ENCODE data around the gene SLC25A51. TPM values are rescaled to one million over a fixed set of nuclear protein-coding genes. Genes with fewer than 3 reads are reported as not detected.

SLC25A51 gene, protein sequence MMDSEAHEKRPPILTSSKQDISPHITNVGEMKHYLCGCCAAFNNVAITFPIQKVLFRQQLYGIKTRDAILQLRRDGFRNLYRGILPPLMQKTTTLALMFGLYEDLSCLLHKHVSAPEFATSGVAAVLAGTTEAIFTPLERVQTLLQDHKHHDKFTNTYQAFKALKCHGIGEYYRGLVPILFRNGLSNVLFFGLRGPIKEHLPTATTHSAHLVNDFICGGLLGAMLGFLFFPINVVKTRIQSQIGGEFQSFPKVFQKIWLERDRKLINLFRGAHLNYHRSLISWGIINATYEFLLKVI
- polyA plus RNA-seq (2014; cell fraction: cytosol; rRNA removed), result 31.1 and 36.9 TPM in 2 replicates
- polyA plus RNA-seq (2014; cell fraction: nucleus; rRNA removed), result 16.9 and 19.2 TPM in 2 replicates

DNA sequence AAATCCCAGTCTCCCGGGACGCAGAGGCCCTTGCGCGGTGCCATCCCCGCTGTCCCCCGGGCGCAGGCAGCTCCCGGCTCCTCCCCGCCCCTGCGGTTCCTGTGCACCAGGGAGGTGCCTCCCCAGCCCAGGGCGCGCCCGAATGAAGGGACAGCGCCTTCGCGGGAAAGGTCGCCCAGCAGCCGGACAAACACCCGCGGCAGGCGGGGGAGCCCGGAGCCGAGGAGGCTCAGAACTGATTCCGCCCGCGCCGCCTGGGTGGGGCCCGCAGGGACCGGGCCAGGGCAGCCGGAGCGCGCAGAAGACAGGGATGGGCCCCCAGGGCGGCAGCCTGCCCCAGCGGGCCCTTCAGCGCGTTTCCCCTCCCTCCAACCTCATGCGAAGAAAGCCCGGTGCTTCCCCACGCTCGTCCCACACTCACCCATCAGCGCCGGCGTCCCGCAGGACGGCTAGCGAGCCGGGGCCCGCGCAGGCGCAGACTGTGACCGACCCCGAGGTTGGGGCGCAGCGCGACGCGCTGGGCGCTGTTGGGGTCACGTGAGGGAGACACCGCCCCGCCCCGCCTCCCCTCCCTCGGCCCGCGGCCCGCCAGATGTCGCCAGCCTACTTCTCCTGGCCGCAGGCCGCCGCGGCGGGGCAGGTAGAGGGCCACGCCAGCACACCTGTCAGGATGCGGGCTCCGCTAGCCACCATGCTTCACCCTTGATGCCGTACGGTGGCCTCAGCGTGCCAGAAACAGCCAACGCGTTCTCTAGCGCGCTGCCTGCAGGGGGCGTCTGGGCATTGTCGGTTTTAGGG is at the start of gene SLC25A51:
TSS of gene SLC25A51 (minus strand) at position 481 of the 798 bp plus-strand sequence. CDS start 15,577 bp downstream, outside the sequence.
- DNase-seq (ENCODE audit: low spot score), result peak; percentile 93

DNA sequence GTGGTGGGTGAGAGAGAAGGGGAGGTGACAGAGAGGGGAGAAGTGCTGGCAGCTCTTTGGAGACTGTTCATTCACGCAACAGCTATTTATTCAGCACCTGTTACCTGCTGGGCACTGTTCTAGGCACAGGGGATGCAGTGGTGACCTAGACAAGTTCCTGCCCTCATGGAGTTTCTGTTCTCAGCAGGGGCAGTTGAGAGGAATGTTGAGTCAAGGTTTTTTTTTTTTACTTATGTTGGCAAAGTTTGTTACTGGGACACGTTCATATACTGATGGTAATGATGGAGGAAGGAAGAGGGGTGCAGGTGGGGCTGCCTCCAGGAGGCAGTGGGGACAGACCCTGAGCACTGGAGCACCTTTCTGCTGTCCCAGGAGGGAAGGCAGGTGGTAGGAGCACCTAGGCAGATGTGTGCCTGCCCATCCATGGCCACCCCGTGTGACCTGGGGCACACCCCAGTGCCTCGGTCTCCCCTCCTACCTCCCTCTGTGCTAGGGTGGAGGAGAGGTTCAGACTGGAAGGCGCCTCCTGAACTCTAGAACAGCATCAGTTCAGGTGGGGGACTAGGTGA is 49.4 kb upstream of the SLC25A51 start:
- DNase-seq (ENCODE audit: low spot score), result no peak

DNA sequence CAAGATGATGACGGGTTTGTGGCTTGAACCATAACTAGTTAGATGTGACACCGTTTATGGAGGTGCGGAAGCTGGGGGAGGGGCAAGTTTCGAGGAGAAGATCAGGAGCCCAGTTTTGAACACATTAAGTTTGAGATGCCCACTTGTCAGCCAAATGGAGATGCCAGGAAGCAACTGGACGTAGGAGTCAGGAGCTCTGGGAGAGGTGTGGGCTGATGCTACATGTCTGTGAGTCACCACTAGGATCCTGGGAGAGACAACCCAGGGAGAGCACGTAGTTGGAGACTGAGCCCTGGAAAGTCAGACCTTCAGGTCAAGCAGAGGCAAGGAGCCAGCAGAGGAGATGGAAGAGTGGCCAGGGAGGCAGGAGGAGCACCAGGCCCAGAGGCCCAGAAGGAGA is 48.8 kb upstream of the SLC25A51 start:
- no peak for DNase-seq (ENCODE audit: low spot score)

DNA sequence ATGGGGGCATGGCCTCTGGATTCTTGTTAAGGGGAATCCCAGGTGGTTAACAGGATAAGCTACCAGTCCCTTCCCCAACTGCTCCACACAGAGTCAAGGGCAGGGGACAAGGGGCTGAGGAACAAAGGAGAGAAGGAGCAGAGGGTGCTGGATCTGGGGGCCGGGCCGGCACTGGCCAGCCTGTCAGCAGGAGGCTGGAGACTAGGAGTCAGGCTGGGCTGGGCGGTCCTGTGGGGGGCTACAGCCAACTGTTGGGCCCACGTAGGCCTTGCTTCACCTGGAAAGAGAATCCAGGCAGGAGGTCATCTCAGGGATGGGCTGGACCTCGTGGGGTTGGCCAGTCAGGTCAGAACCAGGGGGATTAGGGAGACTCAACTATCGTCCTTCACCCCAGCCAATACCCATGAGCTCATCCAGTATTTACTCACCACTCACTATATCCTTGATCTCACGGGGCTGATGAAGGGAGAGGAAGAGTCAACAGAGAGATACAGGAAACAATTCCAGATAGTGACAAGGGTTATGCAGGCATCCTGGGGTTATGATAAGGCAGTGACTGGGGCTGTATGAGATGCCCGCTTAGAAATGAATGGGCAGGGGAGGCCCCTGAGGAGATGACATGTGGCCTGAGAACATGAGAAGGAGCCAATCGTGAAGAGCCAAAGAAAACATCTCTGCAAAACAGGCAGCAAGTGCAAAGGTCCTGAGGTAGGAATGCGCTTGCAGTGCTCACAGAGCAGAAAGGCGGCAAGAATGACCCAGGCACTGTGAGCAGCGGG is 47.9 kb upstream of the SLC25A51 start:
- DNase-seq (ENCODE audit: low spot score), result no peak

DNA sequence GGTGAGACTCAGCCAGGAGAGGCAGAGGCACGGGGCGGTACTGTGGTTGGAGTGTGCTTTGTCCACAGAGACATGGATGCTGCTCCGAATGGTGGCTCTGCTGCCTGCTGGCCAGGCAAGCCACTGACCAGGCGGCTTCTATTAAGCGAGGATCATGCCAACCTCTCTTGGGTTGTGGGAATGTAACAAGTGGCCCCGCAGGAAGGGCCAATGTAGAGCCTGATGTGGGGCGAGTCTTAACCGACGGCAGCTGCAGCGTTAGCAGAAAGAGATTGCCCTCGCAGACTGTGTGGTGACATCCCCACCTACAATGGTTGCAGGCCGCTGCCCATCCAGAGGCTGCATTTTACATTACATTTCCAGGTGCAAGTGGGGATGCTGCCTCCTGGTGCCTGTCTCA is 46.6 kb upstream of the SLC25A51 start:
- DNase-seq (ENCODE audit: low spot score), result no peak

DNA sequence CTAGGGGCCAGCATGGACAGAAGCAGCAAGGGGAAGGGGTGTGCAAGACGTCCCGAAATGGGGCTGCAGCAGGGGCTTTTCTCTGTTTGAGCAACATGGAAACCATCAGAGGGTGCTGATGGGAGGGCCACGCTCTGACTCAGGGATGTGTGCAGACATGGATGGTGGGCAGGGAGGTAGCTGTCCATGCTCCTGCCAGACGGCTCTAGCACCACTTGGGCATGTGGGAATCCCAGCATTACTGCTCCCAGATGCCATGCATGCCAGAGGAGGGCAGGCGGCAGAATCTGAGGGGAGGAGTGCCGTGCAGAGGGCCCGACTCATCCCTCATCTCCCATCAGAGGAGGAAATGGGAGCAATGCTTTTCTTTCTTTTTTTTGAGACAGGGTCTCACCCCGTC is 45.6 kb upstream of the SLC25A51 start:
- no peak for DNase-seq (ENCODE audit: low spot score)

DNA sequence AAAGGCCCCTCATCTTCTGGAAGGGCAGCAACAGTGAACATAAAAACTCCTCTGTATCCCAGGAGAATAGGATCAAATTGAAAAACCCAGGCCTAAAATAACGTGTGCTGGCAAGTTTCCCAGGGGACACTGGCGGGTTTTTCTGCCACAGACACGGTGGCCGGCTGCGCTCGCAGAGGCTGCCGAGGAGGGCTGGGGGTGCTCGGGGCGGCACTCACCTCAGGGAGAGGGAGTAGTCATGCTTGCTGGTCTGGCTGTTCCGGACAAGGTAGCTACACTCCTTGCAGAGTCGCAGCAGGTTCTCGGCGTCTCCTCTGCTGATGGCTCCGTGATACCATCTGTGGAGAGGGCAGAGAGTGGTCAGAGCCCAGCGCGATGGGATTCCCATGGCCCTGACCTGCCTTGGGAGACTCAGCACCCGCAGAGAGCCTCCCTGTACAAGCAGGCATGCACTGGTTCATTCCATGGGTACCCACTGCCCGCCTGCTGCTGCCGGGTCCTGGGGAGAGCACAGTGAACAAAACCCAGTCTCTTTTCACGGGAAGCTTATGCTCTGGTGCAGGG is 44.6 kb upstream of the SLC25A51 start:
- DNase-seq (ENCODE audit: low spot score), result no peak

DNA sequence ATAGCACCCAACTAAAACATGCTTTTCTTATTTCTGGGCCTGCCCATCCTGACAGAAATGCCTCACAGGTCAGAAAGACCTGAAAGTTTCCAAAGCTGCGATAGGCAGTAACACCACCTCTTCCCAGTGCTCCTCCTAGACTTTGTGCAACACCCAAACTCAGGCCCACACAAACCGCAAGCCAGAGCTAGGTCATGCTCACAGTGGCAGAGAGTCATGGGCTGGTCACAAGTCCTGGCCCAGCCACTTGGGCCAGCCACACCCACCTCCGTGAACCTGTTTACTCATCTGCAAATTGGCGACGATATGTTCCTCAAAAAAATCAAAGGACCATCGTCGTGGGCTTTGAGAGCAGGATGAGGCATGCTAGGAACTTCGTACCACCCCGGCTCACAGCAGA is 44.0 kb upstream of the SLC25A51 start:
- no peak for DNase-seq (ENCODE audit: low spot score)

DNA sequence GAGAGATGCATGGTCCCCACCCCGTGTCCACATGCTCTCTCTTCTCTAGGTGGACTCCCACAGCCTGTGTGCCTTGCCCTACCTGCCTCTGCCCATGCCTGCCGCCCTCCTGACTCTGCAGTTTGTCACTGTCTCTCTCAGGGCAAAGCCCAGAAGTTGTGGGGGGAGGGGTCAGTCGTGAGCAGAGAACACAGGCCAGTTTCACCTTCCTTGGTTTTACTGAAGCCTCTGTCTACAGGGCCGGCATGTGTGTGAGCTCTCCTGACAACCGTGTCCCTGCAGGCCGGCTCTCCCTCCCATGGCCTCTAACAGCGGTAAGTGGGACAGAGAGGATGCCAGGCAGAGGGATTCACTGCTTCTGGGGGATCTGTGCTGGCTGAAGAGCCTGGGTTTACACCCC is 43.5 kb upstream of the SLC25A51 start:
- no peak for DNase-seq (ENCODE audit: low spot score)

DNA sequence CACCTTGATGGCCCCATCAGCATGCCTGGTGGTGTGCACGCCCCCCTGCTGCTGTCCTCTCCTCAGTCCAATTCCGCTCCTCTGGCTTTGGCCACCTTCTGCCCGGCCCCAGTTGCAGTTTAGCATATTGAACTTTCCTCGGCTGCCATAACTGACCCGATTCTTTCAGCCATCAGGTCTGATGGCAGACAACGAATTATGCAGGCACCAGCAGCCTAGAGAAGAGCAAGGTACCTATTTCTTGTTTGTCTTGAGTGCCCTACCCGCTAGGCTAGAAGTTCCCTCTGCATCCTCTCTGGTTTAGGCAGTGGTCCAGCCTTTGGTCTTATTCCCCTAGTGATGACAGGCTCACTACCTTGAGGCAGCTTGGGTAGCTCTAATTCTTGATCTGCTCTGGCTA is 43.0 kb upstream of the SLC25A51 start:
- no peak for DNase-seq (ENCODE audit: low spot score)

DNA sequence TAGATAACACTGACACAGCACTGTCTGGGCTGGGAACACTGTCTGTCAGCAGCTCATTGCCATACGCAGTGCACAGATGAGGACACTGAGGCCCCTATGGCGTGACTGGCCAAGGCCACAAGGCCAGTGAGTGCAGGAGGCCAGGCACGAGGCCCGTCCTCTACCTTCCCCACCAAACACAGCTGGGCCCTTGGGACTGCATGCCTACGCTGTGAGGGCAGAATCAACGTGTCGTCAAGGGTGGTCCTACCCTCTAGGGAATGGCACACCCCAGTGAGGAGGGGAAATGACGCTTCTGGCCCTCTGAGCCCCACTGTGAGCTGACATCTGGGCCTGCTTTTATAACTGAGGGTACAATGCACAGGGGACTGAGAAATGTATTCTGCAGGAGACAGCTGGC is 42.1 kb upstream of the SLC25A51 start:
- DNase-seq (ENCODE audit: low spot score), result no peak

DNA sequence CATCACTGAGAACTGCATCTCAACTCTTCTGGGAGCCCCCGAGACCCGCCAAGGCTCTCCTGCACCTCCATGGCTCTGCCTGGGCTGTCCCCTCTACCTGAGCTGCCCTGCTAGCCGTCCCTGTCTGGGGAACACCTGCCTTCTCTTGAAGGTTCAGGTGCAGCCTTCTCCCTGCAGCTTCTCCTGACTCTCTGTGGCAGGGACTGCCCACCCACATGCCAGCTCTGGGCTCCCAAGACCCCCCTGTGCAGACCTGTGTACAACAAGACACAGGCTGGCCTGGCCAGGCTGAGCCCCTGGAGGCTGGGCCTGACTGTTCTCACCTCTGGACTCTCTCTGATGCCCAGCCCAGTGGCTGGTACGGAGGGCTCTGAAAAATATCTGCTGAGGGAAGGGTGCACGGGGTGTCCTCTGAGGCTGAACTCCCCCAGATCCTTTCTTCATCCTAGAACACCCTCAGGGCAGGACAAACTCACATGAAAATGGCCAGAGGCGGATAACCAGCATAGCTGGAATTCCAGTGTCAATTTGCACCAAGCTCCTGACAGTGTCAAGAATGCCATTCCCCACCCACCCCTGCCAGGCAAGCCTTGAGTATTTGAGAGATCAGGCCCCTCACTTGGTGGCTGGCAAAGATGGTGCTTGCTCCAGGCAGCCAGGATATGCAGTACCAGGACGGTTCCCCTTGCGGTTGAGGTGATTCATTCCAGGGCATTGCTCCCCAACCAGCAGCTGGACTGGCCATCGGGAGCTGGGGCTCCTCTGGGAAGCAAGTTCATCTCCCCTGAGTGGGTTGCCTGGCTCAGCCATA is 40.9 kb upstream of the SLC25A51 start:
- no peak for DNase-seq (ENCODE audit: low spot score)

DNA sequence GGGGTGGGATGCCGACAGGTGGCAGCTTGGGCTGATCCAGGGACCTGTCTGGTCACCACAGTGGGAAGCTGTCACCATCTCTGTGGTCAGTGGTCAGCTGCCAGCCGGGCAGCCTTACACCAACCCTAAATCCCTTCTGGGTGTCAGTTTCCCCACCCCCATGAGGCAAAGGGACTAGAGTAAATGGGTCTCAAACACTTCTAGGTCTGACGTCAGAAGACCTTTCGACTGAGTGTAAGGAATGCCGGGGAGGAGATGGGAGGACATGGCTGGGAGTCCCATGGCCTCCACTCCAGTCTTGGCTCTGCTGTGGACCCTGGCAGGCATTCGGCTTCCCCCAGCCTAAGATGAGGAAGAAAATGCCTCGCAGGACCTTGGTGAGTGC is 40.3 kb upstream of the SLC25A51 start:
- DNase-seq (ENCODE audit: low spot score), result no peak

DNA sequence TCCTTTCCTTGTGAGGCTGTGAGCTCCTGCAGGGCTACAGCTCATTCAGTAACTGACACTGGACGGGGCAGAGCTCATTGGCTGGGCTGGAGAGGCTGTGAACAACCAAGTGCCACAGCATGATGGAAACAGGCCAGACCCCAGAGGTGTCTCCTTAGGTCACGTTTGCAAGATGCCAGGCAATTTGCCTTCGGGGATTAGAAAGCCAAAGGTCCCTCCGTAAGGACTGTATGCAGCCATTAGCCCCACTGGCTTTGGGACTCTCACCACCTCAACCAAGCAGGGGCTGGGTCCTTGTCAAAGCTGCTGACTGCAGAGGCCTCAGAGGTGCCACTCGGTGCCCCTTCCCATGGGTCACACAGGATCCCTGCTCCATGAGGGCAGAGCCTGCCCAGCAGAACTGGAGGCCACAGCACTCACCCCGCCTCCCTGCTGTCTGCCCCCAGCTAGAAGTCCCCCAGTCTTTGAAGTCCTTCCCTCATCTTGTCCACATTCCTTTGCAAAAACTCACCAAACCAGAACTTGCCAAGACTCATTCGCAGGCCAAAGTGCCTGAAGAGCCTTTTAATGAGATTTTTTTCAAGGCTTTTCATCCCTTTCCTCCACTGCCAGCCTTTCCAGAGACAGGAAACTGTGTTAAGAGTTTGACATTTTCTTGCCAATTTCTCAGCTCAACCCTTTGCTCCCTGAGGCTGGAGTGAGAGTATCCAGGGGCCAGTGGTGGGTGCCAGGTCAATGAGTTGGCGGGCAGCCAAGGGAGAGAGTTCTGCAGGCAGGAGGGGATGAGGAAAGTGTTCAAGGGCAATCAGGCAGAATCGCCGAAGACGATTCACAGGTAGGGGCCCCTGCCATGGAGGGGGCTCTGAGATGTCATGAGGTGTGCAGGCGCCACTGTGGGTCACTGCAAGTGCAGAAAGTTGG is 39.7 kb upstream of the SLC25A51 start:
- DNase-seq (ENCODE audit: low spot score), result no peak

DNA sequence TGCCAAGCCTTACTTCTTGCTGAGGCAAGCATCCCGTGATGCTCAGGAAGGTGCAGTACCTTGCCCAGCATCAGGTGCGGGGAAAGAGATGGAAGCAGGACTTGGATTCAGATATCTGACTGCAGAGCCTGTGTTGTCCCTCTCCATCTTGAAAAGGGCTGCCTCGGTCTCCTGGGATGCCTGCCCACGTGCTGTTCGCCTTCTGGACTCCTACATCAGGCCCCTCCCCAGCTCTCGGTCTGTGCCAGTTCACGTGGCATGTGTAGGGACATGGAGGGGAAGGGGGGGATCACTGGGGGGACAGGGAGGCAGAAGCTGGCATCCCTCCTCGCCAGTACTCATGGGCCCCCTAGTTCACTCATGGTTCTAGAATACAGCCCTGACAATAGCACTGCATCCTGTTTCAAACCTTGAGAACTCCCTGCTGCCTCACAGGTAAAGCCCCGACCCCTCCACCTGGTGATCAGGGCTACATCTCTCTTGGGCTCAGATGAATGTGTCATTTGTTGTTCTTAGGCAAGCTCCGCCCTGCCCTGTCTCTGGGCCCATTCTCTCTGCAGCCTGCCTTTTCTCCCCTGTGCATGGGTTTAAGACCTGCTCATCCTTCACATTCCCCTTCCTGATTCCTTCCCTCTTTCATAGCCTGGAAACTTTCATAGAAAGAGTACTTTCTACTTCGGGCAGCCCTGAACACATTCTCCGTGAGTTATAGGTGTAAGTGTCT is 38.9 kb upstream of the SLC25A51 start:
- no peak for DNase-seq (ENCODE audit: low spot score)

DNA sequence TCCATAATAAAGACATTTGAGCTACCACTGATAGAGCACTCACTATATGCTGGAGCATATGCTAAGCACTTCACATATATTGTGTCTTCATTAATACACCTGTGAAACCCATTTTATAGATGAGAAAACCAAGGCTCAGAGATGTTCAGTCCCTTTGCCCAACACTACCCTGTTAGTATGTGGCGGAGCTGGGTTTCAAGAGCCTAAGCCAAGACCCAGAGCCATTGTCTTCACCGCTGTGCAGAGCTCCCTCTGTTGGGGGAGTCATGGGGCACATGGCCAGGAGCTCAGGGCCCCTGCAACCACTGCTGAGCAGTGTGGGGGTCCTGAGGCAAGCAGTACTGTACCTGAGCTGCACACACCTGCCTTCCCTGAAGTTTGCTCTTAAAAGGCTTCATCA is 37.3 kb upstream of the SLC25A51 start:
- DNase-seq (ENCODE audit: low spot score), result no peak

DNA sequence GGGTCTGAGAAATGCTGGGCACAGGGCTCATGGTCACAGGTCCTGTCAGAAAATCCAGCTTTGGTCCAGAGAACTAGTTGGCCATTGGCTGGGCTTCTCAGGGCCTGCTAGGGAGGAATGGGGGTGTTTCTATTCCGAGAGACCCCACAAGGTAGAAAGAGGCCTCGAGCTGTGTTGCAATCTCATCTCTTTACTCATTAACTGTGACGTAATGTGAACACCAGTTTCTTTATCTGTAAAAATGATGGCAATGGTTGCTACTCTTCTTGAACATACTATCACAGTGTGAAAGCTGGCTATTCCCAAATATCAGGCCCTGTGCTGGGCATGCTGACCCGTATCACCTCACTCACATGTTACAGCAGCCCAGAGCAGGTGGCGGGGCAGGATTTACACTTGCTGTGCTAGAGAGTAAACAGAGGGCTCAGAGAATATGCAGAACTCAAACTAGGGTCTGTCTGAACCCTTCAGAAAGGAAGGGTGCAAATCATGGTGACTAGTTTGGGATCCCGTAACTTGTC is 35.7 kb upstream of the SLC25A51 start:
- no peak for DNase-seq (ENCODE audit: low spot score)

DNA sequence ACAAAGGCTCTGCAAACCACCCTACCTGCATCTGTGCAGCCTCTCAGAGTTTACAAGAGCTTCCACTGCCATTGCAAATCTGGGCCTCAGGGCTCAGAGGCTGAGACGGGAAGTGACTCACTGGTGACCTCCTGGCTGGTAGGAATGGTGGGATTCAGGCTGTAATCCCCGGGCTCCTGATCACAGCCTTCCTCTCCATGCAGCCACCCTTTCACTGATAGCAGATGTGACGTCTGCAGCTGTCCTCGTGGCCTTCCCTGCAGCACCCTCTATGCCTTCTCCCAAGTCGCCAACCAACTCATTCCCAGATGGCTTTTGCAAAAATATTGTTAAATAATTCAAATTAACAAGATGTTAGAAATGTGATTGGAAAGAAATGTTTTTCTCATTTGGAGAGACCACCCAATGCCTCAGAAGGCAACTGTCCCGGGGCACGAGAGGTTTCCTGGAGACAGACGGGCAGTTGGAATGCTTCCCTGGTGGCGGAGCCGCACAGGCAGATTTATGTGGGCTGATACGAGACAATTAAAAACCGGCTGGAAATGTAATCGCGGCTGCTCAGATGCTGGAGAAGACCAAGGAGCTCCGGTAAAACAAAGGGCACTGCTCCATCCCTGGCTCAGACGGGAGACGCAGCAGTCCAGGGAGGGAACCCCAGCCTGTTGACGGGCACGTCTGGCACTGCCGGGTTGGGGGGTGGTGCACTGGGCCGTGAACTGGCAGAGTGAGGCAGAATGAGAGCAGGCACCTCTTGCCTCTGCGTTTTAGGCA is 34.4 kb upstream of the SLC25A51 start:
- DNase-seq (ENCODE audit: low spot score), result peak; percentile 46
